DND-41 (cell line): Measurements from ENCODE around the gene HOTAIR.

Experiments used
- CTCF ChIP-seq: IDR thresholded peaks from 2 replicates; pipeline ENCODE4 v1.5.1; 2012; ENCODE audit warnings: borderline replicate concordance, low read length, moderate library complexity, mild to moderate bottlenecking; ENCODE audit not compliant: poor library complexity, severe bottlenecking; ENCODE audit errors: extremely low read depth
- EZH2 ChIP-seq: IDR thresholded peaks from 3 replicates; pipeline ENCODE4 v1.6.1; 2012; ENCODE audit warnings: borderline replicate concordance, low read depth, mild to moderate bottlenecking, moderate library complexity, low read length, inconsistent platforms; ENCODE audit not compliant: severe bottlenecking

DNA sequence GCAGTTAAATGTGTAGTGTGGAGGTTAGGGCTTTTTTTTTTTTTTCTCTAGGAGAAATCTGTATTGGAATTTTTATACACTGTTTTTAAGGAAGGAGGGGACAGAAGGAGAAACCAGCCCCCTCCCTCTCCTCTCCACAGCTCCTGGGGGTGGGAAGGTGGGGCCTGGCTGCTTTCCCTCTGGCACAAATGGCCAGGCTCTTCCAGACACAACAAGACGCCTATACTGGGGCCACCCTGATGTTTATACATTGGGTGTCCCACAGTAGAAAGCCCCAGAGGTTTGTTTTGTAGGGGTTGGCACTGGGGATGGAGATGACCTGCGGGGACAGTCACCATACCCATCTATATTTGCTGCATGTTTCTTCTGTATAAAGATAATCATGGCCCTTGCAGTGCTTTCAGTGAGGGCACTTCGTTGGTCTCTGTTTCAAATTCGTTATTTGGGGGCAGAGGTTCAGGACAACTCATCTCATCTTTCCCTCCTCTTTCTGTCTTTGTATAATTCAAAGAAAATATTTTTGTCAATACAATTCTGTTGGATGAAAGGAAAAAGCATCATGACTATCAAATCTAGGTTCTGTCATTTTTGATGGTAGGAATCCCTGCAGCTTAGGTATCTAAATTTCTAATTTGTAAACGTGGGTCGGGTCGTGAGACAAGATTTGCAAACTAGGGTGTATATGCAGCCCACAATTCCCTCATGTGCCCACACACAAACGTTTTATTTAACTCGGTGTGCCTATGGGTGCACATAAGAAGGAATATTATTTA is 2.3 kb upstream of the HOTAIR start:
- TF ChIP-seq CTCF: no peak
- TF ChIP-seq EZH2: no peak
